A549 (cell line): ENCODE results near the gene DNAH11. TPM values are rescaled to one million over a fixed set of nuclear protein-coding genes. Genes with fewer than 3 reads are reported as not detected.

Source experiments
- ATAC-seq, 2 experiments: fragments of 200-7000 bp in 1 of 2; fragments of >200 bp in 1 of 2; cut with Nextera tagmentation in 1 of 2; cut with Tn5 transposase in 1 of 2; 3 replicates each; pipeline versions ENCODE4 v1.8.0 to v1.9.1; 2018 to 2020; ENCODE audit warnings: mild to moderate bottlenecking in 1 of 2, moderate library complexity in 1 of 2
- CTCF ChIA-PET: fragments of 300-600 bp; sonication (Branson Sonifier 250); formaldehyde crosslinking; extraction: SDS; loops from one replicate; lab custom pipeline; 2021; ENCODE audit warnings: antibody characterized with exemption, inconsistent platforms; lab: Yijun Ruan, JAX
- POLR2A ChIA-PET: fragments of 350-600 bp; formaldehyde crosslinking; extraction: SDS; loops from one replicate; lab custom pipeline; 2021; ENCODE audit warnings: antibody characterized with exemption, inconsistent platforms; lab: Yijun Ruan, JAX
- DNase-seq, 2 experiments: peaks; one replicate each; pipeline versions ENCODE4 v3.0.0 to v3.0.0-alpha.2; 2011 to 2016; ENCODE audit warnings: low read depth in 1 of 2, low spot score in 1 of 2
- FAIRE-seq: peaks from 2 replicates; lab custom pipeline; 2011; peaks lifted over from hg19 to GRCh38; lab: Jason Lieb, UNC
- H3K27ac ChIP-seq, 2 experiments: fragments of >200 bp; sonication (Bioruptor Twin); formaldehyde crosslinking; 3 replicates each; pipeline ENCODE4 v1.5.1; 2016 to 2017
- H3K4me1 ChIP-seq: fragments of >200 bp; sonication (Bioruptor Twin); formaldehyde crosslinking; 3 replicates; pipeline ENCODE4 v1.6.1; 2016
- H3K4me2 ChIP-seq: fragments of >200 bp; sonication (Bioruptor Twin); formaldehyde crosslinking; 3 replicates; pipeline ENCODE4 v1.6.1; 2016
- H3K4me3 ChIP-seq: fragments of >200 bp; sonication (Bioruptor Twin); formaldehyde crosslinking; 3 replicates; pipeline ENCODE4 v1.5.1; 2016
- H3K9me3 ChIP-seq: fragments of >200 bp; sonication (Bioruptor Twin); formaldehyde crosslinking; 3 replicates; pipeline ENCODE4 v1.6.1; 2016
- CHD4 ChIP-seq: fragments of 200-600 bp; sonication (generic); IDR thresholded peaks from 2 replicates; pipeline ENCODE4 v1.6.1; 2016; ENCODE audit warnings: antibody characterized with exemption, mild to moderate bottlenecking, borderline replicate concordance
- EHF ChIP-seq: fragments of 250-450 bp; sonication (Bioruptor Pico); IDR thresholded peaks from 2 replicates; pipeline ENCODE4 v1.5.0; 2020; ENCODE audit warnings: mild to moderate bottlenecking
- ELK1 ChIP-seq: fragments of 150-350 bp; IDR thresholded peaks from 2 replicates; pipeline ENCODE4 v1.6.1; 2014; ENCODE audit warnings: low read depth, mild to moderate bottlenecking, low read length
- FOSB ChIP-seq: fragments of 250-450 bp; sonication (Bioruptor Pico); IDR thresholded peaks from 2 replicates; pipeline ENCODE4 v1.5.0; 2020; ENCODE audit warnings: mild to moderate bottlenecking, moderate library complexity
- FOXS1 ChIP-seq: fragments of 250-450 bp; sonication (Bioruptor Pico); IDR thresholded peaks from 2 replicates; pipeline ENCODE4 v1.5.0; 2020; ENCODE audit warnings: mild to moderate bottlenecking, moderate library complexity
- GATA3 ChIP-seq: IDR thresholded peaks from 2 replicates; pipeline ENCODE4 v1.6.1; 2012; ENCODE audit warnings: borderline replicate concordance
- HDAC2 ChIP-seq: fragments of 200-600 bp; sonication (generic); IDR thresholded peaks from 2 replicates; pipeline ENCODE4 v1.6.1; 2016
- HES2 ChIP-seq: fragments of >200 bp; sonication (Bioruptor Twin); formaldehyde crosslinking; IDR thresholded peaks from 2 replicates; pipeline ENCODE4 v1.6.1; 2016
- HEYL ChIP-seq: fragments of 250-450 bp; sonication (Bioruptor Pico); IDR thresholded peaks from 2 replicates; pipeline ENCODE4 v1.8.0; 2021; ENCODE audit warnings: mild to moderate bottlenecking, moderate library complexity
- HMGXB4 ChIP-seq: fragments of 250-450 bp; sonication (Bioruptor Pico); IDR thresholded peaks from 2 replicates; pipeline ENCODE4 v1.5.0; 2021; ENCODE audit warnings: mild to moderate bottlenecking, moderate library complexity, borderline replicate concordance
- JUNB ChIP-seq: fragments of >200 bp; sonication (Bioruptor Twin); formaldehyde crosslinking; IDR thresholded peaks from 2 replicates; pipeline ENCODE4 v1.6.1; 2016
- MAZ ChIP-seq: fragments of 150-350 bp; IDR thresholded peaks from 2 replicates; pipeline ENCODE4 v1.6.1; 2014; ENCODE audit warnings: antibody characterized with exemption, low read depth, low read length, borderline replicate concordance
- NPAS2 ChIP-seq: fragments of 250-450 bp; sonication (Bioruptor Pico); IDR thresholded peaks from 2 replicates; pipeline ENCODE4 v1.8.0; 2022; ENCODE audit warnings: mild to moderate bottlenecking, moderate library complexity, borderline replicate concordance
- NR3C1 ChIP-seq: fragments of >200 bp; sonication (Bioruptor Twin); formaldehyde crosslinking; IDR thresholded peaks from 3 replicates; pipeline ENCODE4 v1.6.1; 2017
- PHF8 ChIP-seq: fragments of 200-600 bp; sonication (generic); IDR thresholded peaks from 2 replicates; pipeline ENCODE4 v1.6.1; 2016; ENCODE audit warnings: low read depth, mild to moderate bottlenecking, antibody characterized with exemption, moderate library complexity, borderline replicate concordance
- RAD21 ChIP-seq, 2 experiments: fragments of >200 bp in 1 of 2; sonication (Bioruptor Twin) in 1 of 2; formaldehyde crosslinking in 1 of 2; IDR thresholded peaks in 1 of 2; conservative IDR thresholded peaks in 1 of 2; 2 replicates in 1 of 2; 3 replicates in 1 of 2; pipeline ENCODE4 v1.6.1; 2012 to 2018; ENCODE audit warnings: inconsistent platforms in 1 of 2
- RARB ChIP-seq: fragments of 250-450 bp; sonication (Bioruptor Pico); IDR thresholded peaks from 2 replicates; pipeline ENCODE4 v1.8.0; 2021; ENCODE audit warnings: mild to moderate bottlenecking, moderate library complexity
- RCOR1 ChIP-seq: fragments of 150-350 bp; IDR thresholded peaks from 2 replicates; pipeline ENCODE4 v1.6.1; 2014; ENCODE audit warnings: antibody characterized with exemption, low read length, low read depth
- REST ChIP-seq: fragments of 200-600 bp; sonication (generic); IDR thresholded peaks from 2 replicates; pipeline ENCODE4 v1.6.1; 2016; ENCODE audit warnings: antibody characterized with exemption, mild to moderate bottlenecking, moderate library complexity
- USF2 ChIP-seq: fragments of 450-650 bp; IDR thresholded peaks from 2 replicates; pipeline ENCODE4 v1.6.1; 2014; ENCODE audit warnings: antibody characterized with exemption
- ZC3H11A ChIP-seq: fragments of 450-650 bp; IDR thresholded peaks from 2 replicates; pipeline ENCODE4 v1.6.1; 2014; ENCODE audit warnings: antibody characterized with exemption, mild to moderate bottlenecking
- WGBS: methylation state at CpG from one replicate; pipeline ENCODE4 v1.1.6; 2017; ENCODE audit errors: missing lambda C conversion rate; 5-methylcytosine and 5-hydroxymethylcytosine counted together
- polyA plus RNA-seq, 4 experiments: library from polyadenylated mRNA; depleted of rRNA in 3 of 4; stranded (reverse); fragments of >200 nt; fragmentation: RNase III in 1 of 4; extraction: RNeasy Plus Mini Kit Qiagen cat#74134 plus additional on column Dnase treatment in 1 of 4; gene quantifications; 2 replicates in 3 of 4; 3 replicates in 1 of 4; pipeline ENCODE4 v1.2.3, GENCODE V29; 2011 to 2017

Gene DNAH11
- polyA plus RNA-seq, 2 of the 4 experiments (the other 2 are of a cell fraction) = 0.03 to 0.13 TPM

- FAIRE-seq (no peak), ATAC-seq (no peak)
- CTCF ChIA-PET = no interaction called here
Measured at GRCh38 chr7:21596801-21597200, 54.0 kb downstream of the DNAH11 start.

GRCh38 chr7:21603462-21603861 is 60.6 kb downstream of the DNAH11 start:
- no peaks in the 10 kb centered on the region for H3K4me1 ChIP-seq
- no peak for ATAC-seq
- H3K27ac ChIP-seq = no peak overlapping the region
- H3K4me3 ChIP-seq = no peak overlapping the region
- no peak for FAIRE-seq
- 0 out of 3 replicates have a peak, but pooled peaks cover 4% of the 10 kb centered on the region for H3K9me3 ChIP-seq
- no peak overlapping the region for H3K4me2 ChIP-seq
- DNase-seq = no peak
- CTCF ChIA-PET = no interaction called here
- no peak for TF ChIP-seq EHF
- TF ChIP-seq HEYL (CRISPR knock-in tag) = no peak
- TF ChIP-seq USF2 = no peak
- TF ChIP-seq GATA3 = no peak
- TF ChIP-seq REST = no peak
- TF ChIP-seq NR3C1 = no peak
- no peak for TF ChIP-seq RAD21 (conservative IDR thresholded peaks at IDR 0.05 in 1 of 2, IDR thresholded peaks at IDR 0.05 in 1 of 2)
- POLR2A ChIA-PET = no interaction called here

More at GRCh38 chr7:21596801-21597200, 54.0 kb downstream of the DNAH11 start:
- no peak for TF ChIP-seq ELK1
- TF ChIP-seq MAZ = no peak
- TF ChIP-seq FOXS1 = no peak
- no peak for TF ChIP-seq FOSB (CRISPR knock-in tag)
- TF ChIP-seq HDAC2 = no peak
- TF ChIP-seq HEYL (CRISPR knock-in tag) = no peak
- no peak for TF ChIP-seq RARB (CRISPR knock-in tag)
- no peak for TF ChIP-seq PHF8
- no peak for TF ChIP-seq HMGXB4 (CRISPR knock-in tag)
- no peak for TF ChIP-seq CHD4
- TF ChIP-seq ZC3H11A = no peak
- no peak for TF ChIP-seq JUNB
- TF ChIP-seq NPAS2 (CRISPR knock-in tag) = no peak
- no peak for TF ChIP-seq RCOR1
- no peak for TF ChIP-seq HES2
- H3K4me2 ChIP-seq = no peak overlapping the region
- no peaks in the 10 kb centered on the region for H3K4me1 ChIP-seq
- DNase-seq = no peak
- POLR2A ChIA-PET = no interaction called here
- H3K4me3 ChIP-seq = no peak overlapping the region
- WGBS = 47% methylated on average over 4 of the region's 4 CpGs
- H3K27ac ChIP-seq = no peak overlapping the region
- 0 out of 3 replicates have a peak, but pooled peaks cover 5% of the 10 kb centered on the region for H3K9me3 ChIP-seq
